Muscle of leg (tissue), 11 donors: ENCODE data around the gene LRP8. TPM values are rescaled to one million over a fixed set of nuclear protein-coding genes. Genes with fewer than 3 reads are reported as not detected.
"Not testable (repeated sequence)": the region's sequence is repeated elsewhere in the genome, so short reads cannot be mapped to it uniquely, and the experiment has no call there.

Source experiments
- DNase-seq: peaks from one replicate; pipeline ENCODE4 v3.0.0; 2013
- H3K27ac ChIP-seq: one replicate; pipeline ENCODE4 v1.5.1; 2013; ENCODE audit warnings: mild to moderate bottlenecking, low read length, control low read depth
- H3K27me3 ChIP-seq: one replicate; pipeline ENCODE4 v1.6.1; 2013; ENCODE audit warnings: low read length; ENCODE audit not compliant: control insufficient read depth, insufficient read depth
- H3K36me3 ChIP-seq: one replicate; pipeline ENCODE4 v1.6.1; 2013; ENCODE audit warnings: low read length; ENCODE audit not compliant: control insufficient read depth, insufficient read depth
- H3K4me1 ChIP-seq: one replicate; pipeline ENCODE4 v1.6.1; 2013; ENCODE audit warnings: low read length; ENCODE audit not compliant: control insufficient read depth, insufficient read depth
- H3K4me3 ChIP-seq: one replicate; pipeline ENCODE4 v1.5.1; 2013; ENCODE audit warnings: low read length, control low read depth
- H3K9me3 ChIP-seq: replicated peaks from 2 replicates; pipeline ENCODE4 v1.6.1; 2013; ENCODE audit warnings: low read depth, low read length; ENCODE audit not compliant: control insufficient read depth
- WGBS: methylation state at CpG from one replicate; pipeline ENCODE4 v1.1.5; 2013; ENCODE audit warnings: missing lambda C conversion rate; ENCODE audit not compliant: insufficient coverage; 5-methylcytosine and 5-hydroxymethylcytosine counted together
- polyA plus RNA-seq, 8 donors: library from polyadenylated mRNA; unstranded; fragments of 120-200 nt; gene quantifications; one replicate each; pipeline versions ENCODE4 v1.2.1 to v1.2.3, GENCODE V29; 2013; ENCODE audit warnings: inconsistent platforms in 1 of 8, low replicate concordance in 1 of 8; ENCODE audit not compliant: insufficient read length in 8 of 8, insufficient read depth in 1 of 8
- total RNA-seq: library from RNA; stranded (reverse); fragments of 120-200 nt; gene quantifications from one replicate; pipeline ENCODE4 v1.2.4, GENCODE V29; 2013

Gene LRP8
- total and polyA plus RNA-seq, 9 donors = 2.8 to 6.9 (median 4.2) TPM

GRCh38 chr1:53284224-53285020, 43.4 kb downstream of the LRP8 start:
- Histone ChIP-seq H3K4me1 (peaks cover 11% of the 10 kb centered on the region), H3K27me3 (no peaks in the 10 kb centered on the region), H3K4me3 (no peak overlapping the region), H3K36me3 (no peaks in the 10 kb centered on the region), H3K27ac (no peak overlapping the region), H3K9me3 (no peaks in the 10 kb centered on the region)
- DNase-seq = no peak
- 100% methylated on average over 3 of the region's 8 CpGs for WGBS

- H3K4me1 ChIP-seq = peaks cover 11% of the 10 kb centered on the region
- H3K36me3 ChIP-seq, H3K4me3 ChIP-seq, H3K27ac ChIP-seq, DNase-seq, H3K27me3 ChIP-seq, H3K9me3 ChIP-seq: not testable (repeated sequence)
- WGBS = 95% methylated on average over 4 of the region's 12 CpGs
These were observed 44.7 kb downstream of the LRP8 start for GRCh38 chr1:53283156-53283555.

- H3K9me3 ChIP-seq = no peaks in the 10 kb centered on the region
- no peak for DNase-seq
- peaks cover 11% of the 10 kb centered on the region for H3K4me1 ChIP-seq
- H3K27ac ChIP-seq = no peak overlapping the region
- H3K27me3 ChIP-seq = no peaks in the 10 kb centered on the region
- H3K36me3 ChIP-seq = no peaks in the 10 kb centered on the region
- 73% methylated on average over 6 of the region's 9 CpGs for WGBS
- H3K4me3 ChIP-seq = no peak overlapping the region
These were observed 46.7 kb downstream of the LRP8 start for GRCh38 chr1:53281133-53281532.

GRCh38 chr1:53280496-53280895, 47.4 kb downstream of the LRP8 start:
- no peaks in the 10 kb centered on the region for H3K9me3 ChIP-seq
- H3K4me1 ChIP-seq = peaks cover 11% of the 10 kb centered on the region
- DNase-seq = no peak
- H3K4me3 ChIP-seq = no peak overlapping the region
- H3K27me3 ChIP-seq = no peaks in the 10 kb centered on the region
- whole genome bisulfite sequencing = 89% methylated on average over 8 of the region's 8 CpGs
- no peak overlapping the region for H3K27ac ChIP-seq
- no peaks in the 10 kb centered on the region for H3K36me3 ChIP-seq

- Histone ChIP-seq H3K27ac (no peak overlapping the region), H3K27me3 (no peaks in the 10 kb centered on the region), H3K4me1 (peaks cover 9% of the 10 kb centered on the region), H3K4me3 (no peak overlapping the region), H3K9me3 (no peaks in the 10 kb centered on the region), H3K36me3 (no peaks in the 10 kb centered on the region)
- DNase-seq = no peak
- 76% methylated on average over 6 of the region's 14 CpGs for WGBS
These were observed 48.3 kb downstream of the LRP8 start for GRCh38 chr1:53279296-53280200.

- peak; percentile 35 for DNase-seq
- H3K4me1 ChIP-seq = peaks cover 6% of the 10 kb centered on the region
- no peaks in the 10 kb centered on the region for H3K36me3 ChIP-seq
- no peak overlapping the region for H3K4me3 ChIP-seq
- no peak overlapping the region for H3K27ac ChIP-seq
- 20% methylated on average over 1 of the region's 8 CpGs for WGBS
- H3K27me3 ChIP-seq = no peaks in the 10 kb centered on the region
- no peaks in the 10 kb centered on the region for H3K9me3 ChIP-seq
These were observed 49.6 kb downstream of the LRP8 start for GRCh38 chr1:53278298-53278725.

GRCh38 chr1:53277326-53277725, 50.5 kb downstream of the LRP8 start:
- no peak for DNase-seq
- H3K9me3 ChIP-seq = no peaks in the 10 kb centered on the region
- H3K27me3 ChIP-seq = no peaks in the 10 kb centered on the region
- no peak overlapping the region for H3K4me3 ChIP-seq
- H3K36me3 ChIP-seq = no peaks in the 10 kb centered on the region
- WGBS = 94% methylated on average over 5 of the region's 5 CpGs
- no peak overlapping the region for H3K27ac ChIP-seq
- H3K4me1 ChIP-seq = peaks cover 6% of the 10 kb centered on the region

GRCh38 chr1:53276902-53277281, 51.0 kb downstream of the LRP8 start:
- no peak overlapping the region for H3K4me3 ChIP-seq
- H3K36me3 ChIP-seq = no peaks in the 10 kb centered on the region
- WGBS = 67% methylated on average over 46 of the region's 46 CpGs
- no peaks in the 10 kb centered on the region for H3K27me3 ChIP-seq
- no peak overlapping the region for H3K27ac ChIP-seq
- no peak for DNase-seq
- H3K4me1 ChIP-seq = peaks cover 6% of the 10 kb centered on the region
- no peaks in the 10 kb centered on the region for H3K9me3 ChIP-seq

- Histone ChIP-seq H3K4me3 (no peak overlapping the region), H3K27me3 (no peaks in the 10 kb centered on the region), H3K4me1 (peaks cover 6% of the 10 kb centered on the region), H3K27ac (no peak overlapping the region), H3K36me3 (no peaks in the 10 kb centered on the region), H3K9me3 (no peaks in the 10 kb centered on the region)
- 71% methylated on average over 43 of the region's 48 CpGs for WGBS
- no peak for DNase-seq
These were observed 51.5 kb downstream of the LRP8 start for GRCh38 chr1:53276153-53276901.

- no peaks in the 10 kb centered on the region for H3K4me1 ChIP-seq
- no peaks in the 10 kb centered on the region for H3K36me3 ChIP-seq
- H3K27ac ChIP-seq = no peak overlapping the region
- H3K27me3 ChIP-seq = no peaks in the 10 kb centered on the region
- no peak overlapping the region for H3K4me3 ChIP-seq
- DNase-seq = no peak
- 100% methylated on average over 1 of the region's 3 CpGs for WGBS
- no peaks in the 10 kb centered on the region for H3K9me3 ChIP-seq
These were observed 52.3 kb downstream of the LRP8 start for GRCh38 chr1:53275566-53275965.
